ENCODE data around the gene ZNF407. TPM values are rescaled to one million over a fixed set of nuclear protein-coding genes. Genes with fewer than 3 reads are reported as not detected.
A peak's percentile ranks its signal among the peaks of the same experiment; 100 is the strongest.

ZNF407 gene
- total RNA-seq, 1 donor: 16.6 TPM

- Histone ChIP-seq H3K4me1 (ENCODE audit: insufficient read depth, low read length) (peaks cover 15% of the 10 kb centered on the region), H3K9me3 (ENCODE audit: low read depth, low read length) (no peaks in the 10 kb centered on the region), H3K4me2 (ENCODE audit: insufficient read depth, low read length) (no peak overlapping the region), H2AFZ (ENCODE audit: low read length) (no peak overlapping the region), H3K27ac (ENCODE audit: low read depth, low read length) (no peak overlapping the region), H4K20me1 (ENCODE audit: insufficient read depth, low read length) (no peaks in the 10 kb centered on the region), H3K27me3 (ENCODE audit: insufficient read depth, low read length) (no peaks in the 10 kb centered on the region), H3K4me3 (ENCODE audit: insufficient read depth, low read length) (no peak overlapping the region), H3K79me2 (ENCODE audit: insufficient read depth, low read length) (no peaks in the 10 kb centered on the region), H3K36me3 (ENCODE audit: insufficient read depth, low read length) (no peaks in the 10 kb centered on the region)
- no peak for DNase-seq (ENCODE audit: insufficient read length, low spot score, missing footprints)
- TF ChIP-seq, protein P1, sequence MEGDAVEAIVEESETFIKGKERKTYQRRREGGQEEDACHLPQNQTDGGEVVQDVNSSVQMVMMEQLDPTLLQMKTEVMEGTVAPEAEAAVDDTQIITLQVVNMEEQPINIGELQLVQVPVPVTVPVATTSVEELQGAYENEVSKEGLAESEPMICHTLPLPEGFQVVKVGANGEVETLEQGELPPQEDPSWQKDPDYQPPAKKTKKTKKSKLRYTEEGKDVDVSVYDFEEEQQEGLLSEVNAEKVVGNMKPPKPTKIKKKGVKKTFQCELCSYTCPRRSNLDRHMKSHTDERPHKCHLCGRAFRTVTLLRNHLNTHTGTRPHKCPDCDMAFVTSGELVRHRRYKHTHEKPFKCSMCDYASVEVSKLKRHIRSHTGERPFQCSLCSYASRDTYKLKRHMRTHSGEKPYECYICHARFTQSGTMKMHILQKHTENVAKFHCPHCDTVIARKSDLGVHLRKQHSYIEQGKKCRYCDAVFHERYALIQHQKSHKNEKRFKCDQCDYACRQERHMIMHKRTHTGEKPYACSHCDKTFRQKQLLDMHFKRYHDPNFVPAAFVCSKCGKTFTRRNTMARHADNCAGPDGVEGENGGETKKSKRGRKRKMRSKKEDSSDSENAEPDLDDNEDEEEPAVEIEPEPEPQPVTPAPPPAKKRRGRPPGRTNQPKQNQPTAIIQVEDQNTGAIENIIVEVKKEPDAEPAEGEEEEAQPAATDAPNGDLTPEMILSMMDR (IDR thresholded peaks at IDR 0.05; ENCODE audit: extremely low read depth, low read depth, low read length): no peak
These were observed 207.0 kb downstream of the ZNF407 start for GRCh38 chr18:74804677-74805076.

GRCh38 chr18:74806073-74806472, 208.4 kb downstream of the ZNF407 start:
- no peaks in the 10 kb centered on the region for H4K20me1 ChIP-seq (ENCODE audit: insufficient read depth, low read length)
- no peaks in the 10 kb centered on the region for H3K36me3 ChIP-seq (ENCODE audit: insufficient read depth, low read length)
- TF ChIP-seq, protein P1 (IDR thresholded peaks at IDR 0.05; ENCODE audit: extremely low read depth, low read depth, low read length): no peak
- H3K79me2 ChIP-seq (ENCODE audit: insufficient read depth, low read length): no peaks in the 10 kb centered on the region
- H3K27ac ChIP-seq (ENCODE audit: low read depth, low read length): peak overlapping the region; percentile 75
- H3K4me3 ChIP-seq (ENCODE audit: insufficient read depth, low read length): peak overlapping the region; percentile 8
- H2AFZ ChIP-seq (ENCODE audit: low read length): peak overlapping the region; percentile 61
- peak overlapping the region; percentile 43 for H3K4me2 ChIP-seq (ENCODE audit: insufficient read depth, low read length)
- peaks cover 15% of the 10 kb centered on the region for H3K4me1 ChIP-seq (ENCODE audit: insufficient read depth, low read length)
- no peaks in the 10 kb centered on the region for H3K9me3 ChIP-seq (ENCODE audit: low read depth, low read length)
- H3K27me3 ChIP-seq (ENCODE audit: insufficient read depth, low read length): no peaks in the 10 kb centered on the region
- DNase-seq (ENCODE audit: insufficient read length, low spot score, missing footprints): no peak

- Histone ChIP-seq H3K27ac (ENCODE audit: low read depth, low read length) (peak overlapping the region; percentile 75), H3K4me3 (ENCODE audit: insufficient read depth, low read length) (no peak overlapping the region), H3K9me3 (ENCODE audit: low read depth, low read length) (no peaks in the 10 kb centered on the region), H3K4me1 (ENCODE audit: insufficient read depth, low read length) (peaks cover 15% of the 10 kb centered on the region), H3K4me2 (ENCODE audit: insufficient read depth, low read length) (peak overlapping the region; percentile 43), H3K79me2 (ENCODE audit: insufficient read depth, low read length) (no peaks in the 10 kb centered on the region), H3K36me3 (ENCODE audit: insufficient read depth, low read length) (no peaks in the 10 kb centered on the region), H3K27me3 (ENCODE audit: insufficient read depth, low read length) (no peaks in the 10 kb centered on the region), H4K20me1 (ENCODE audit: insufficient read depth, low read length) (no peaks in the 10 kb centered on the region), H2AFZ (ENCODE audit: low read length) (peak overlapping the region; percentile 61)
- TF ChIP-seq, protein P1 (IDR thresholded peaks at IDR 0.05; ENCODE audit: extremely low read depth, low read depth, low read length): no peak
- peak; percentile 53 for DNase-seq (ENCODE audit: insufficient read length, low spot score, missing footprints)
These were observed 209.2 kb downstream of the ZNF407 start for GRCh38 chr18:74806700-74807416.

DNA sequence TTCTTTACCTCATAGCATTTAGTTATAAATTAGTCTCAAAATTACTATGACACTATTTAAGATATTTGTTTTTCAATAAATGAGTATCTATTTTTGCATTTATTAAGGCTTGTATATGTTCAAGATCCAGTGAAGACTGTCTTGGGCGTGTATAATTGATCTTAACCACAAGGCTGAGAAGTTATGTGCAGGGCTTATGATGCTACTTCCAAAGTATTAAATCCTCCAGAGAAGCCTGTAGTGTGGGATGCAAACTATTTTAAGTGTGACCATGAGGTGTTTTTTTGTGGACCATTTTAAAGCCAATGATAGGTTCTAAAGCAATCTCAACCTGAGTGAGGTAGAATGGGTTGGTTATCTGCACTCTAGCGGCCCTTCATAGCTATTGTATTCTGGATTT, 219.9 kb downstream of the ZNF407 start:
- H3K79me2 ChIP-seq (ENCODE audit: insufficient read depth, low read length): peaks cover 3% of the 10 kb centered on the region
- TF ChIP-seq, protein P1 (IDR thresholded peaks at IDR 0.05; ENCODE audit: extremely low read depth, low read depth, low read length): no peak
- no peaks in the 10 kb centered on the region for H3K27me3 ChIP-seq (ENCODE audit: insufficient read depth, low read length)
- DNase-seq (ENCODE audit: insufficient read length, low spot score, missing footprints): peak; percentile 73
- H3K4me3 ChIP-seq (ENCODE audit: insufficient read depth, low read length): no peak overlapping the region
- H3K27ac ChIP-seq (ENCODE audit: low read depth, low read length): peak overlapping the region; percentile 73
- peaks cover 22% of the 10 kb centered on the region for H3K4me1 ChIP-seq (ENCODE audit: insufficient read depth, low read length)
- no peaks in the 10 kb centered on the region for H3K9me3 ChIP-seq (ENCODE audit: low read depth, low read length)
- H4K20me1 ChIP-seq (ENCODE audit: insufficient read depth, low read length): no peaks in the 10 kb centered on the region
- H3K36me3 ChIP-seq (ENCODE audit: insufficient read depth, low read length): no peaks in the 10 kb centered on the region
- H2AFZ ChIP-seq (ENCODE audit: low read length): no peak overlapping the region
- H3K4me2 ChIP-seq (ENCODE audit: insufficient read depth, low read length): no peak overlapping the region

Measured in osteoblast (primary cell).